ENCODE data around the gene EPB41L4A. TPM values are rescaled to one million over a fixed set of nuclear protein-coding genes. Genes with fewer than 3 reads are reported as not detected.

Gene EPB41L4A
- total RNA-seq, 1 donor from 2014 or later: 11.1 TPM

DNA sequence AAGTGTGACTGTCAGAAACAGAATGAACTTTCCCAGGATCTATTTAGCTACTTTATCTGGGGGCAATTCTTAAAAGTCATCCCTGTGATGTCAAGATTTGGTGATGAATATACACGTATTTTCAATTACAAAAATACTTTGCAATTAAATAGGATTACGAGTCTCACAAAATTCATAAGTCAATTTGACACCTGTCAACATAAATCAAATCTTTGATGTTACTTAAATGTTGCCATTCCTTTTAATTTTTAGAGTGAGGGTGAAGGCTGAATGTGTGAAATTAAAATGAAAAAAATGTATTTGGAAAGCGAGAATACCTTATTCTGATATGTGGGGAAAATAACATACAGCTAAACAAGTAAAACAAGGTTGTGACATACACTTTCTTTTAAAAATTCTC, 202.9 kb downstream of the EPB41L4A start:
- Histone ChIP-seq H3K4me3 (ENCODE audit: insufficient read depth, low read depth, low read length) (no peak overlapping the region), H3K79me2 (ENCODE audit: insufficient read depth, low read length) (no peaks in the 10 kb centered on the region), H3K9me3 (ENCODE audit: insufficient read depth, low read depth, low read length) (no peaks in the 10 kb centered on the region), H3K4me2 (ENCODE audit: low read length) (no peak overlapping the region), H4K20me1 (ENCODE audit: insufficient read depth, low read length) (no peaks in the 10 kb centered on the region), H3K9ac (ENCODE audit: low read length) (no peak overlapping the region), H2AFZ (ENCODE audit: low read depth, low read length) (no peak overlapping the region), H3K36me3 (ENCODE audit: insufficient read depth, low read length) (no peaks in the 10 kb centered on the region), H3K27me3 (ENCODE audit: insufficient read depth, low read length) (no peaks in the 10 kb centered on the region), H3K4me1 (ENCODE audit: insufficient read depth, low read length) (no peaks in the 10 kb centered on the region), H3K27ac (ENCODE audit: low read depth, low read length) (no peak overlapping the region)
- Mint-ChIP-seq H3K9me3 (ENCODE audit: unreplicated experiment) (no peaks in the 10 kb centered on the region), H3K4me1 (ENCODE audit: low read depth, unreplicated experiment) (no peaks in the 10 kb centered on the region), H3K27ac (ENCODE audit: unreplicated experiment) (no peak overlapping the region), H3K27me3 (ENCODE audit: low read depth, unreplicated experiment) (no peaks in the 10 kb centered on the region), H3K36me3 (ENCODE audit: low read depth, unreplicated experiment) (no peaks in the 10 kb centered on the region), H3K4me3 (ENCODE audit: unreplicated experiment) (no peak overlapping the region)
- no peak for TF ChIP-seq EZH2 (IDR thresholded peaks at IDR 0.05; ENCODE audit: insufficient read depth, low read length)
- TF ChIP-seq CTCF (IDR thresholded peaks at IDR 0.05; ENCODE audit: insufficient read depth, low read depth, low read length): no peak
- DNase-seq (ENCODE audit: low read depth) (no peak), FAIRE-seq (no peak)

- Histone ChIP-seq H3K79me2 (ENCODE audit: insufficient read depth, low read length) (no peaks in the 10 kb centered on the region), H4K20me1 (ENCODE audit: insufficient read depth, low read length) (no peaks in the 10 kb centered on the region), H3K4me3 (ENCODE audit: insufficient read depth, low read depth, low read length) (no peak overlapping the region), H2AFZ (ENCODE audit: low read depth, low read length) (no peak overlapping the region), H3K4me1 (ENCODE audit: insufficient read depth, low read length) (no peaks in the 10 kb centered on the region), H3K4me2 (ENCODE audit: low read length) (no peak overlapping the region), H3K36me3 (ENCODE audit: insufficient read depth, low read length) (no peaks in the 10 kb centered on the region), H3K27ac (ENCODE audit: low read depth, low read length) (no peak overlapping the region), H3K9ac (ENCODE audit: low read length) (no peak overlapping the region), H3K27me3 (ENCODE audit: insufficient read depth, low read length) (no peaks in the 10 kb centered on the region), H3K9me3 (ENCODE audit: insufficient read depth, low read depth, low read length) (no peaks in the 10 kb centered on the region)
- H3K9me3 Mint-ChIP-seq (ENCODE audit: unreplicated experiment): no peaks in the 10 kb centered on the region
- FAIRE-seq (no peak), DNase-seq (ENCODE audit: low read depth) (peak; percentile 9)
- TF ChIP-seq CTCF (IDR thresholded peaks at IDR 0.05; ENCODE audit: insufficient read depth, low read depth, low read length) (peak; percentile 60), EZH2 (IDR thresholded peaks at IDR 0.05; ENCODE audit: insufficient read depth, low read length) (no peak)
- H3K27me3 Mint-ChIP-seq (ENCODE audit: low read depth, unreplicated experiment): no peaks in the 10 kb centered on the region
- H3K36me3 Mint-ChIP-seq (ENCODE audit: low read depth, unreplicated experiment): no peaks in the 10 kb centered on the region
- peaks cover 3% of the 10 kb centered on the region for H3K4me1 Mint-ChIP-seq (ENCODE audit: low read depth, unreplicated experiment)
- no peak overlapping the region for H3K4me3 Mint-ChIP-seq (ENCODE audit: unreplicated experiment)
- no peak overlapping the region for H3K27ac Mint-ChIP-seq (ENCODE audit: unreplicated experiment)
Observed at GRCh38 chr5:112210430-112211005, 208.6 kb downstream of the EPB41L4A start.
